LNCaP clone FGC (cell line): ENCODE results near the gene SLC11A1.

Source experiments
- DNase-seq: peaks from one replicate; pipeline ENCODE4 v3.0.0-alpha.2; 2011; ENCODE audit warnings: low read depth
- H3K4me3 ChIP-seq: 2 replicates; pipeline ENCODE4 v1.5.1; 2011; ENCODE audit warnings: mild to moderate bottlenecking, low read depth, low read length, control low read depth
- CTCF ChIP-seq: IDR thresholded peaks from 2 replicates; pipeline ENCODE4 v1.5.1; 2012; ENCODE audit warnings: mild to moderate bottlenecking; ENCODE audit not compliant: control insufficient read depth, insufficient read depth; ENCODE audit errors: extremely low read depth

SLC11A1 gene, protein sequence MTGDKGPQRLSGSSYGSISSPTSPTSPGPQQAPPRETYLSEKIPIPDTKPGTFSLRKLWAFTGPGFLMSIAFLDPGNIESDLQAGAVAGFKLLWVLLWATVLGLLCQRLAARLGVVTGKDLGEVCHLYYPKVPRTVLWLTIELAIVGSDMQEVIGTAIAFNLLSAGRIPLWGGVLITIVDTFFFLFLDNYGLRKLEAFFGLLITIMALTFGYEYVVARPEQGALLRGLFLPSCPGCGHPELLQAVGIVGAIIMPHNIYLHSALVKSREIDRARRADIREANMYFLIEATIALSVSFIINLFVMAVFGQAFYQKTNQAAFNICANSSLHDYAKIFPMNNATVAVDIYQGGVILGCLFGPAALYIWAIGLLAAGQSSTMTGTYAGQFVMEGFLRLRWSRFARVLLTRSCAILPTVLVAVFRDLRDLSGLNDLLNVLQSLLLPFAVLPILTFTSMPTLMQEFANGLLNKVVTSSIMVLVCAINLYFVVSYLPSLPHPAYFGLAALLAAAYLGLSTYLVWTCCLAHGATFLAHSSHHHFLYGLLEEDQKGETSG

DNA sequence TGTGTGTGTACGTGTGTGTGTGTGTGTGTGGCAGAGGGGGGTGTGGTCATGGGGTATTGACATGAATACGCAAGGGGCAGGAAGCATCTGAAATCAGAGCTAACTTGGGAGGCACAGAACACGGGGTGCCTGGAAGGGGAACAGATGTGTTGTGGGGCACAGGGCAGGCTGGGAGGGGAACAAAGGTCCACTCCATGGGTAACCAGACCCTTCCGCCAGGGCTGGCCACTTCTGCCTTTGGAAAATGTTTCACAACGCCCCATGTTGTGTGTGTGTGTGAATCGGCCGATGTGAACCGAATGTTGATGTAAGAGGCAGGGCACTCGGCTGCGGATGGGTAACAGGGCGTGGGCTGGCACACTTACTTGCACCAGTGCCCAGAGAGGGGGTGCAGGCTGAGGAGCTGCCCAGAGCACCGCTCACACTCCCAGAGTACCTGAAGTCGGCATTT lies at the start of gene SLC11A1:
SLC11A1 (plus strand) TSS at position 358 of the 451 bp plus-strand sequence. CDS start 96 bp downstream, outside the sequence.
- no peak within 1 kb of the TSS for H3K4me3 ChIP-seq
- DNase-seq = no peak
- no peak for TF ChIP-seq CTCF

DNA sequence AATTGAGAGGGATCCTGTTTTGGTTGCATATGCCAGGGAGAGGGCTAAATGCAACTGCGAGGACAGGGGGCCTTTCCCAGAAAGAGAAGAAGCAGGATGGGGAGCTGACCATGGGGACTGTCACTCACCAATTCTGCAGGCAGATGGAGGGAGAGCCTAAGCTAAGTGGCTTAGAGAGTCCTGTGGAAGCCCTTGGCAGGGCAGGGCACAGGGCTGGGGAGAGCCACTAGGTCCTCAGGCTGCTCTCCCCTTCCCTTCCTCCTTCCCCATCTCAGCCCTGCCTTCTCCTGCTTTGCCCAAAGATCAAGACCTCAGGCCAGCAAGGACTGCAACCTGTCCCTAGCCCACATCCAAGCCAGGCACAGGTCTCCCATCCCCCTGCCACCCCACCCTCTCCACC lies 49.8 kb upstream of the SLC11A1 start:
- no peak for TF ChIP-seq CTCF
- no peak overlapping the region for H3K4me3 ChIP-seq
- no peak for DNase-seq

DNA sequence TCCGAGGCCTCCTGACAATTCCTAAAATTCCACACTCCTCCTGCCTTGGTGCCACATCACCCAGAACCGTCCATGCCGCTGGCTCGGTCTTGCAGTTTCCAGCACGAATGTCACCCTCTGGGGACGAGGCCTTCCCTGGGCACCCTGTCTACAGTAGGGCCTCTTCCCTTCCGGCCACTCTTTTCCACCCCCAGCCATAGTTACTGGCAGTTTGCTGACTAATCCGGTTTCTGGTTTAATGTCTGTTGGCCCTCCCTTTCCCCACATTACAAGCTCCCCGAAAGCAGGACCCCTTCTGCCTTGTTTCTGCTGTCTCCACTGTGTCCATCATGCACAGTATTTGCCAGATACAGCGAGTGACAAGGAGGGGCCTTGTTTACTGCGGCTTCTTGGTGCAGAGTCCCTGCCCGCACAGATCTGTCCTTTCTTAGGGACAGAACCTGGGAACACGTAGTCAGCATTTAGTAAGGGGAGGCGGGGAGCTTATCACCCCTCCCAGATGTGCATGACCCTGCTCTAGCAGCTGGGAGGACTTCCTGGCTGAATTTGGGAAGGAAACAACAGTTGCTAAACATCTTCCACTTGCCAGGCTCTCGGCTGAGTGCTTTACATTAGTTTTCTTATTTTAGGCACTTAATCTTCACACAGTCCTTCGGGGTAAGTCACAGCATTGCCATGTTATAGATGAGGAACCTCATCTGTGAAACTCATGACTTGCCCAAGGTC lies 49.0 kb upstream of the SLC11A1 start:
- H3K4me3 ChIP-seq = no peak overlapping the region
- TF ChIP-seq CTCF = no peak
- no peak for DNase-seq

GRCh38 chr2:218334531-218334930 lies 47.5 kb upstream of the SLC11A1 start:
- no peak for DNase-seq
- no peak for TF ChIP-seq CTCF
- no peak overlapping the region for H3K4me3 ChIP-seq

DNA sequence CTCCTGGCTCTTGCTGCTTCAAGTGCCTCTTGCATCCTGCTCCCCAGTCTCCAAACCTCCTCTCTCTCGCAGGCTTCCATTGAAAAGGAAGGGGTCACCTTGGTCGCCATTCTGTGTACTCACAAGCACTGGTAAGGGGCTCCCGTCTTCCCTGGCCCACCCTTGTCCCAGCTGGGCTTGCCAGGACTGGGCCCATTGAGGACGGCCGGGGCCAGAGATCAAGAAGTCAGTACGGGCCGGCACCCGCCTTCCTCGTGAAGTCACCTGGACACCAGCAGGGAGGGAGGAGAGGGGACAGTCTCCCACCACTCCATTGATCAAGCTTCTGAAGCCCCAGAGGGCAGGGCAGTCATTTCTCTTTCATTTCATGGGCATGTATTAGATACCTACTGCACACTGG lies 41.4 kb upstream of the SLC11A1 start:
- TF ChIP-seq CTCF = no peak
- H3K4me3 ChIP-seq = no peak overlapping the region
- no peak for DNase-seq

DNA sequence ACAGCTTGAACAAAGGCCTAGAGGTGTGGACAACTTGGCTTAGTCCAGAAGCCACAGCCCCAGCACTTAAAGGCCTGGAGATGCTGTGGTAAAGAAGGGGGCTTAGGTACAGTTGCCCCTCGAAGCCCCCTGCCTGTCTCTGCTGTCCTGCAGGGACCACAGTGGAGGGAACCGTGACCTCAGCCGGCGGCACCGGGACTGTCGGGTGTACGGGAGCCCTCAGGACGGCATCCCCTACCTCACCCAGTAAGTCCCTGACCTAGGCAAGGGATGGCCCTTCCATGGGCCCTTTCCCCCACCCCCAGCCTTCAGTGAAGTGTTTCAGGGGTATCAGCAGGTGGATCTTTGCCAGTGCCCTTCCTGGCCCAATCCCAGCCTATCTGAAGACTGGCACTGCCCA lies 40.7 kb upstream of the SLC11A1 start:
- TF ChIP-seq CTCF = no peak
- no peak for DNase-seq
- H3K4me3 ChIP-seq = no peak overlapping the region
